Fibroblast of mammary gland (primary cell): Measurements from ENCODE around the gene CDC37.
A peak's percentile ranks its signal among the peaks of the same experiment; 100 is the strongest.
"Not testable (repeated sequence)": the region's sequence is repeated elsewhere in the genome, so short reads cannot be mapped to it uniquely, and the experiment has no call there.

ENCODE experiments used
- DNase-seq: peaks from one replicate; pipeline ENCODE4 v3.0.0-alpha.2; 2010; ENCODE audit warnings: low read depth
- H3K4me3 ChIP-seq: 2 replicates; pipeline ENCODE4 v1.5.1; 2011; ENCODE audit warnings: low read depth, mild to moderate bottlenecking, low read length, moderate library complexity; ENCODE audit not compliant: control insufficient read depth
- CTCF ChIP-seq: conservative IDR thresholded peaks from 2 replicates; pipeline ENCODE4 v1.5.1; 2011; ENCODE audit warnings: low read depth, low read length, inconsistent platforms; ENCODE audit not compliant: control insufficient read depth, insufficient read depth

CDC37 gene

GRCh38 chr19:10395003-10395402 is 8.3 kb downstream of the CDC37 start:
- DNase-seq, result no peak
- no peak for TF ChIP-seq CTCF
- no peak overlapping the region for H3K4me3 ChIP-seq

- no peak for TF ChIP-seq CTCF
- no peak overlapping the region for H3K4me3 ChIP-seq
- DNase-seq, result no peak
Observed at GRCh38 chr19:10393137-10393536, 10.2 kb downstream of the CDC37 start.

GRCh38 chr19:10392120-10392519 is 11.2 kb downstream of the CDC37 start:
- DNase-seq, result no peak
- no peak for TF ChIP-seq CTCF
- H3K4me3 ChIP-seq, result no peak overlapping the region

- H3K4me3 ChIP-seq, result no peak overlapping the region
- peak; percentile 91 for TF ChIP-seq CTCF
- DNase-seq, result peak; percentile 80
Observed at GRCh38 chr19:10390652-10391286, 12.6 kb downstream of the CDC37 start.

GRCh38 chr19:10389863-10390262 is 13.5 kb downstream of the CDC37 start:
- DNase-seq, result no peak
- H3K4me3 ChIP-seq, result no peak overlapping the region
- TF ChIP-seq CTCF, result peak; percentile 19

- DNase-seq, result peak; percentile 81
- TF ChIP-seq CTCF, result peak; percentile 96
- H3K4me3 ChIP-seq, result no peak overlapping the region
Observed at GRCh38 chr19:10388957-10389356, 14.4 kb downstream of the CDC37 start.

- no peak for TF ChIP-seq CTCF
- no peak overlapping the region for H3K4me3 ChIP-seq
- DNase-seq, result no peak
Observed at GRCh38 chr19:10384580-10384979, 18.8 kb downstream of the CDC37 start.

- DNase-seq, result not testable (repeated sequence)
Observed at GRCh38 chr19:10383223-10383499, 20.2 kb downstream of the CDC37 start.

More at GRCh38 chr19:10383223-10383499, 20.2 kb downstream of the CDC37 start:
- not testable (repeated sequence) for H3K4me3 ChIP-seq
